HG02610 (cell line): ENCODE results near the gene PRTG.
"Not testable (repeated sequence)": the region's sequence is repeated elsewhere in the genome, so short reads cannot be mapped to it uniquely, and the experiment has no call there.

Source experiments
- ATAC-seq: cut with Tn5 transposase; IDR thresholded peaks from one replicate; pipeline ENCODE4 v1.9.1; 2021; ENCODE audit warnings: mild to moderate bottlenecking, moderate library complexity; ENCODE audit not compliant: unreplicated experiment

The PRTG gene

DNA sequence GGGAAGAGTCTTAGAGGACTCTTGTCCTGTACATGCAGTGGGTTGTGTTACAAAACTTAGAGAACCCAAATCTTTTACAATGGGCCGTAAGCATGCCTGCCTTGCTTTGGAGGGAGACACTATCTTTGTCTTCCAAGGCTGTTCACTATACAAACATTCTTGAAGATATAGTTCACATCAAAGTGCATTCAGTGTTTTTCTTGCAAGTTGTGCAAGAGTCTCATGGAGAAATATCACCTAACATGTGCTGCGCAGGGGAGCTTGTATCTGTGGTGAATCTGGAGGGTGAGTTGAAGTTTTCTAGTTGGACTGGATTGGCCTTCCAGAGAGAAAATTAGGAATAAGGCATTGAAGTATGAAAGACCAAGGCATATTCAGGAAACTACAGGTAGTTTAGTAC is 7.8 kb upstream of the PRTG start:
- no peak for ATAC-seq

DNA sequence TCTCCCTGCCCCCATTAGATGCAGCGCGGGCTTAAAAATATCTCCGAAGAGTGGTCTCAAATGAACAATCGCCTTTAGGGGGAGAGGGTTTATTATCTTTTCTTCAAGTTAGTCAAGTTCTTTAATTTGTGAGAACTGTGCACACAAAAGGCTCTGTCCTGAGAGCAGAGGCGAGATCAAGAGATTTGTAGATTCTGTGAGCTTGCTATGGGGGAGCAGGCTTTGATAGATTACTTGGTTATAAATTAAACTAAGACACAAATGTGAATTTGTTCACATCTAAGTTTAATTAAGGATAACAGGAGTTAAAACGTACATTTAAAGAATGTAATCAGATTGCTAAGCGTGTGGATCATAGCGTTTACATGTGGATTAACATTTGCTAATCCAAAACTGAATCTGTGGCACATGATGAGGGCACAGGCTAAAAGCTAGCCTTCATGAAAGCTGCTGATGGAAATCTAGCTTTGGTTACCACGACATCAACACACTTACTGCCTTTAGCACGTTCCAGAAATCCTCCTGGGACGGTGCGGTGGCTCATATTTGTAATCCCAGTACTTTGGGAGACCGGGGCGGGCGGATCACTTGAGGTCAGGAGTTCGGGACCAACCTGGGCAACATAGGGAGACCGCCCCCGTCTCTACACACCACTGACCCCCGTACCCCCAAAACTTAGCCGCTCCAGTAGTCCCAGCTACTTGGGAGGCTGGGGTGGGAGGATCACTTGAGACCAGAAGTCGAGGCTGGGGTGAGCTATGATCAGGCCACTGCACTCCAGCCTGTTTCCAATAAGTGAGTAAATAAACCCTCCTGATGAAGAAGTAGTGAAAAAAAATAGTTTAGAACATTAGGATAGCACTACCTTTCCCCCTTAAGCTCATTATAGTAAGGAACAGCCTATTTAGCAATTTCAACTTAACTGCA is 1.0 kb upstream of the PRTG start:
- no peak for ATAC-seq

DNA sequence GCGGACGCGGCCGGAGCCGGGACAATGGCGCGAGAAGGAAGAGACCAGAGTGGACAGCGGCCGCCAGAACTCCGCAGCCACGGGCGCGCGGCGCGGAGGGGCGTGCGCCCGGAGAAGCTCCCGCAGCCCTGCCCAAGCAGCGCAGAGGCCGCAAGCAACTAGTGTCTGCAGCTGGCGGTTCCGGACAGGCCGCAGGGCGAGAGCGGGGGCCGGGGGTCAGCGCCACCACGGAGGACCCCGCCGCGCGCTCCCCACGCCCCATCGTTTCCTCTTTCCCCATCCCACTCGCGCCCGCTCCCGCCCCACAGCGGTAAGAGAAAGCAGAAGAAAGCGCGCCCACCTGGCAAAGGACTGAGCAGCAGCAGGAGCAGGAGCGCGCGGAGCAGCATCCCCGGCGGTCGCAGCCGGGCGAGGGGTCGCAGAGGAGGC is 440 bp downstream of the PRTG start:
- ATAC-seq = no peak

DNA sequence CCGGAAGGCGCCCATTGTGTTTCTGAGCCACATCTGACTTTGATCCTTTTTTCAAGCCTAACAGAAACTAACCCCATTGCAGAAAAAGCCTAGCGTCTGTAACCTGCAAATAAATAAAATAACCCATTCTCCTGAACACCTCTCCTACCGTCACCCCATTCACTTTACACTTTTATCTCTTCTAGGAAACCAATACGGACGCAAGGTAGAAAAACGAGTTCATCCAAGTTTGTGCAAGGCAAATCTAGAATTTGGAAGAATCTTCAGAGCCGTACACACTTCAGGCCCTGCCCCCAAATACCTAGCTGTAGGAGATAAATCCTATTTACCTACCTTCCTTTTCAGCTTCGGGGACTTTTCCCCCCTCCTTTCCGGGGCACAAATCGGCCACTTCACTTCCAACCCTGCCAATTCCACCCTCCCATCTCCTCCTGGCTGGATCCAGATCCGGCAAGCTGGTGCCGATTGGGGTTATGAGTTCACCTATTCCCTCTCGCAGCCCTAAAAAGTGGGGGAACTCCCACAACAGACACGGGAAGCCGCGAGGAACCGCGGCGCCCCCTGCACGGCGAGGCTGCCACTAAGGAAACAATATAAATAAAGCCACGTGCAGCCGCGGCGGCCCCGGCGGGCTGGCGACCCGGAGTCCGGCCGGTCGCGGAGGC is 987 bp downstream of the PRTG start:
- ATAC-seq = no peak

DNA sequence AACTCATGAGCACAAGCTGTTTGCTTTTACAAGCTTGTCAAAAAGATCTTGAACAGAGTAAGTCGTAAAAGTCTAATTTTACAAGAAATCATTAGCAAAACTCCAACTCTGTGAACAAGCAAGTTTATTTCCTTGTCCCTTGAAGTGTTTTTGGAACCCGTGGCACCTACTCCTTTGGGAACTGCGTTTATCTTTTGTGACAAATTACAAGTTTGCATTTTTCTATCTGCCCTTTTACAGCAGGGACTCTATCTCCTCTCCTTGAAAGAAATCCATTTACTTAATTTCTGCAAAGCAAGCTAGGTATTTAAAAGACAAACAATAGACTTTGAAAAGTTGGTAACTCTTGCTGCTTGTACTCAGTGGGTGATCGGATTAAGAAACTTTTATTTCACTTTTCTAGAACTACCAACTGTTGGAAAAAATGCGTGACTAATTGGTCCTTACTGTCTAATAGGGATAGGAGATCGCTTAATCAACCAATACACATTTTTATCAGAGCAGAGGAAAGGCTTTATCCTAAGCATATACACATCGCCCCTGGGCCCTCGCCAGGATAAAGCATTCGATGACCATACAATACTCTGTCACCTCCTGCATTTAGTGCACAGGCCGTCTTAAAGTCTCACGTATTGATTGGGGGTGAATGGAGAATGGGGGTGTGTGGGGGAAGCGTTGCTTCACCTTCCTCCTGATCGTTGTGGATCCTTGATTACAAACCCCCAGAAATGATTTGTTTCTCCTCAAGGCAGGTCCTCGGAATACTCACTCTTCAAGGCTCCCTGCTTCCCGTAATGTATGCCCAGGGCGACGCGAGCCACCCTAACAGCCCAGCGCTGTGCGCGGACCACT is 1.7 kb downstream of the PRTG start:
- no peak for ATAC-seq

DNA sequence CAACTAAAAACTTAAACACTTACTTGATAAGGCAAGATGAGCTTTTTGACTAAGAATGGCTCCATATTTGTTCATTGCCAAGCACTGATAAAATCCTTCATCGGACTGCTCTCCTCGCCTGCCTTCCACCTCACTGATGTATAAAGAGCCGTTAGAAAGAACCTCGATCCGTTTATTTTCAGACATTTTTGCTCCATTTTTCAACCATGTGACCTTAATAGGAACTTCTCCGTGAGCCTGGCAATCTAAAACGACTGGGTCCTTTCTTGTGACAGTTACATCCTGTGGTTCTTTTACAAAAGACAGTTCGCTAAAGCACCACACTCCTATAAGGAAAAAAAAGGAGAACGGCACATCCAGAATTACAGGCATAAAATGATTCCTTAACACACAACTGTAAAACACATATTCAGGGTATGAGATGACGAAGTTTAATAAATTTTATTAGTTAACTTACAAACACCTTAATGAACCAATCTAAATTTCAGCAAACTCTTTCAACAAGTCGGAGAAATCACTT is 2.5 kb downstream of the PRTG start:
- no peak for ATAC-seq

DNA sequence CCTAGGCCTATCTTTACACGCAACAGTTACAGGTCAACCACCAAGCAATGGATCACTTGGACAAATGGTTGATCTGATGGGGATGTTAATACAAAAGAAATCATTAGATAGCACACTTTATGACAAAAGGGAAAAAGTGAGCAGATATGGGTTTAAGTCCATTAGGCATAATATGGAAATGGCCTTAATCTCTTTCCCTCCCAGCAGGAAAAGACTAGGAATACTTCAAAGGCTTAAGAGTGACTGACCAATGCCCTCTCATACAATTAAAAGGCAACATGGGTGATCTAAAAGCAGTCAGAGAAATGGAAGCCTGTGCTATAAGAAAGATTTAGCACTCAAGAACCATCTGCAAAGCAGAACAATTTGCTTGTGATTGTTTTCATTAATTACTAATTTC is 3.3 kb downstream of the PRTG start:
- no peak for ATAC-seq

DNA sequence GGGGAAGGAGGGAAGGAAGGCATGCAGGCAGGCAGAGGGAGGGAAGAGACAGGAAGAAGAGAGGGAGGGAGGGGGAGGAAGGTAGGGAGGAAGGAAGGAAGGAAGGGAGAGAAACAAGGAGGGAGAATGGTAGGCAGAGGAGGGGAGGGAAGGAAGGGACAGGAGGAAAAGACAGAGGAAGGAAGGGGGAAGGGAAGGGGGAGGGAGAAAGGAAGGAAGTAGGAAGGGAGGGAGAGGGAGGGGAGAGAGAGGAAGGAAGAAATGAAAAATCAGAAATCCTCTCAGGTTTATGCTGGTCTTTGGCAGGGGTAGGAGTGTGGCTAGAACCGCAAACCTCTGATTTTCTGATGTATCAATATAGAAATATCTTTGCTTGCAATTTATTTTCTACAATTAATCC is 4.2 kb downstream of the PRTG start:
- ATAC-seq = no peak

DNA sequence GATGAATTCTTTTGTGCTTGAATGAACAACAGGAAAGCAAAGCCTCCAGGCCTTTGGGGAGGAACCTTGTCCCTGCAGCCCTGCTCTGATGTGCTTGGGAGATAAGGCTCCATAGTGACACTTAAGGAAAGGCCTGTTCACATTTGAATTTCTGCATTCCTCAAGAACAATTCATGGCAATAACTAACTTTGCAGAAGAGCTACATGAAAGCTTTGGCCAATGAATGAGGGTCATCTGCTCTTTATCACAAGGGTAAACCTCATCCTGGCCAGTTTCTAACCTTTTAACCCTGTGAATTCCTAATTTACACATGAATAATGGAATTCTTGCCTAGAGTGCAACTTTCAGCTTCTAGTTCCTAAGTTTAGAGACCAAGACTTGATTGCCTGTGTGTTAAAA is 5.6 kb downstream of the PRTG start:
- ATAC-seq = no peak

DNA sequence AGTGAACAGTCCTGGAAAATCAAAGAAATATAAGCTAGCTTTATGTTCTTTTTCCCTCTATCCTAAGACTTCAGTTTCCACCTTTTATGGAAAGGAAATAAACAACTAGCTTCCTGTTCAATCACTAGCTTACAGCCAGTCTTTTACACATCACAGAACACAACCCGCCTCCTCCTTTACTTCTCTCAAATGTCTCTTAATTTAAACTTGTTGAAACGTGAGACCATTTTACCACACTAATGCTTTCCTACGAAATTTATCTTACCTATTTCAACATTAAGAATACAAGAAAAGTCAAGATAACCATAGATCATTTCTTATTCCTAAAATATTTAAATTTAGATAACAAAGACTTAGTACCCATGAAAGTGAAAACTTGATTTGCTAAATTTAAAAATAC is 6.2 kb downstream of the PRTG start:
- no peak for ATAC-seq

DNA sequence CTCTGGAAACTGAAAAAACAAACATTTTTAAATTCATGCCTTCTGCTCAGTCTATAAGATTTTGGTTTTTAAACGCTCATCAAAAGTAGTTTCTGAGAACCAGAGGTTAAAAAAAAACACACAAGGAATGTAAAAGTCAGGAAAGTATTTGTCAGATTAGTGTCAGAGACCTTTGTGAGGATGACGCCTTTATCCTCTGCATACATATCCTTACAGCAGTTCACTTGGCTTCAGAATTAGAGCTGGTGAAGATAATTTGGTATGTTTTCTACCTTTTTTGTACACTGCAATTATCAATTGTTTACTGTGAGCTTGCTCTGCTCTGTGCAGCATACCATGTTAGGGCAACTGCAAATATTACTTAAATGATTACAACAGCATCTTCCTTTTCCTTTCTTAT is 8.3 kb downstream of the PRTG start:
- ATAC-seq = no peak

DNA sequence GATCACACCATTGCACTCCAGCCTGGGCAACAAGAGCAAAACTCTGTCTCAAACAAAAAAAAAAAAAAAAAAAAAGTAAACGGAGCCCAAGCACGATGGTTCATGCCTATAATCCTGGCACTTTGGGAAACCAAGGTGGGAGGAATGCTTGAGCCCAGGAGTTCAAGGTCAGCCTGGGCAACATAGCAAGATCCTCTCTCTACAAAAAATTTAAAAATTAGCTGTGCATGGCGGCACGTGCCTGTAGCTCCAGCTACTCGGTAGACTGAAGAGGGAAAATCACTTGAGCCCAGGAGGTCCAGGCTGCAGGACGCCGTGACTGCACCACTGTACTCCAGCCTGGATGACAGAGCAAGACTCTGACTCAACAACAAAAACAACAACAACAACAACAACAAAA is 9.5 kb downstream of the PRTG start:
- ATAC-seq = not testable (repeated sequence)

DNA sequence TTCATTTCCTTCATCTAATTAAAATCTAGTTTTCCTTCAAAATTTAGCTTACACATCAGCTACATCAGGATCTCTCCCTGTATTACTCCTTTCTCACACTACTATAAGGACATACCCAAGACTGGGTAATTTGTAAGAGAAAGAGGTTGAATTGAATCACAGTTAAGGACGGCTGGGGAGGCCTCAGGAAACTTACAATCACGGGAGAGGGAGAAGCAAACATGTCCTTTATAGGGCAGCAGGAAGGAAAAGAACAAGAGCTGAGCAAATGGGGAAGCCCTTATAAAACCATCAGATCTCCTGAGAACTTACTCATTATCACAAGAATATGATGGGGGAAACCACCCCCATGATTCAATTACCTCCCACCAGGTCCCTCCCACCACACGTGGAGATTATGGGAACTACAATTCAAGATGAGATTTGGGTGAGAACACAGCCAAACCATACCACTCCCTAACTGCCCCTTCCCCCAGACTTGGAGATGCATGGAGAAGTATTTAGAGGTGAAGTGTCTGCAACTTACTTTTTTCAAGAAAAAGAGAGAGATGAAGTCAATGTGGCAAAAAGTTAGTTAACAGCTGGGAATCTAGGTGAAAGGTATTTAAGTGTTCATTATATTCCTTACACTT is 21.3 kb downstream of the PRTG start:
- no peak for ATAC-seq

DNA sequence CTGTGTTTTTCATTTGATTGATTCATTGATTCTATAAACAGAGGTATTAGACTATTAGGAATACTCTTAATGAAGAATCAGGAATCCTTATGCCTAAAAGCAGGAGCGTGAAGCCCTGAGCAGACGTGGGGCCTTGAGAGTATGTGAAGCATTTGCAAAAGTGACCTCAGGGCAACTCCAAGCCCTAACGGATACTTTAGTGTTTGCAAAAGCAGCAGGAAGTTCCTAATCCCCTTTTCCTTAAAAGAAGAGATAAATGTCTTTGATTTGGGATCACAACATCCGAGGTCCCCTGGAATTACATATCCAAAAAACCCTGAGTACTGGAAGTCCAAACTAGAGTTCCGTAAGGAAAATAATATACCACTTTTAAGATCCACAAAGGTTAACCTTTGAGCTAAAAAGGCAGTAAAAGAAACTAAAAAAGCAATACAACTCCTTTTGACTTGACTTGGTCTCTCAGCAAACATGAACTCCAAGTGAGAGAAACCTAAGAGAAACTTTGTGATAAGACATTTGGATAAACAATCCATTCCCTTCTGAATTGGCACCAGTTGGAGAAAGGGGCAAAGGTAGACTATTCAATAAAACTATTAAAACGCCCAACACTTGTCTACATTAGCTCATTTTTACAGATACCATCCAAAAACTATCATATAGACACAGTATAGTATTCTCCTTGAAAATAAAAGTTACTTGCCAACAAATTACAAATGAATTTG is 27.4 kb downstream of the PRTG start:
- ATAC-seq = no peak

DNA sequence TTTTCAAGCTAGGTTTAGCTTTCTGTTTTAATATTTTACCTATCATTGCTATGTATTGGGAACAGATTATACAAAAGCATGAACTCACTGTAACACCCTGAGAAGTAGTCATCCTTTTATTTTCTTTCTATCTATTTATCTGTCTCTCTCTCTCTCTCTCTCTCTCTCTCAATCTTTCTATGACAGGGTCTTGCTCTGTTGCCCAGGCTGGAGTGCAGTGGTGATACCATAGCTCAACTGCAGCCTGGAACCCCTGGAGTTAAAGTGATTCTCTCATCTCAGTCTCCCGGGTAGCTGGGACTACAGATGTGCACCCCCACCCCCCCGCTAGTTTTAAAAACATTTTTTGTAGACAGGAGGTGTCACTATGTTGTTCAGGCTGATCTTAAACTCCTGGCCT is 28.9 kb downstream of the PRTG start:
- ATAC-seq = no peak

DNA sequence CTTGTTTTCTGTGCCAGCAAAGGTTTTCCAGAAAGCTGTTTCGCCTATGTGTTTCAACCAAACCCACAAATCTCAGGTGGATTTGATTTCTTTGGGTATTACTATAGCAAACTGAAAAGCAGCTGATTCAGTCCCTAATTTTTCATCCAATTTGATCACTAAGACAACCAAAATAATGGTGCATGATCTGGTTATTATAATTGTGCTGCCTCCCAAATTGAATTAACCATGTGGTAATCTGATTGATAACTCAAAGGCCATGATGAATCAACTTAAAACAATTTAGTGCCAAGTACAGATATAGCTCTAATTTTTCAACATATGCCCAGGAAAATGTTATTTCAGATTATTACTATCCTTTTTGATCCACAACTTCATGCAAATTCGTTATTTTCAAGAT is 30.6 kb downstream of the PRTG start:
- ATAC-seq = no peak

DNA sequence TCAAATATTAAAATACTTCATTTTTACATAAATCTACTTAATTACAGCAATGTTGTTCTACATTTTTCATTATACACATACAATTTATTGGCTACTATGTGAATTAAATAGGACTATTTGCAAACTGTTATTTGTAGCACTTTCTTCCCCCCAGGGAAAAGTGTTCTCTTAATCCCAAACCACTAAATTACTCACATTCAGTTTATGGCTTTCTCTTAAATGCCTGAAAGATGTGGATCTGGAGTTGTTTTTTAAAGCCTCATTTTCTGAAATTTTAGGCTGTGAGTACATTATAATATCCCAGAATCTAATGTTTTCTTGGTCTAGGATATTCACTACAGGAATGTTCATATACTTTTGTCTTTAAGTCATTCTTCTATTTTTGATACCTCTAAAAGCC is 32.7 kb downstream of the PRTG start:
- no peak for ATAC-seq

DNA sequence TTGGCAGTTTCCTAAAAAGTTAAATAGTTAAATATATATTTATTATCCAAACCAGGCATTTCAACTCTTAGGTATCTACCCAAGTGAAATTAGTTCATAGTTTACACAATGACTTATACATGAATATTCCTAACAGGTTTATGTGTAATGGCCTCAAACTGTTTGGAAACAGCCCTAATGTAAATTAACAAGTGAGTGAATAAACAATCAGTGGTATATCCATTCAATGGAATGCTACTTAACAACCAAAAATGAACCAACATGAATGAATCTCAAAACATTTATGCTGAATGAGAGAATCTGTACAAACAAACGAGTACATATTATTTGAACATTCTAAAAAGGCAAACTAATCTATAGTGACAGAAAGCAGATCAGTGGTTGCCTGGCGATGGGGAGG is 33.5 kb downstream of the PRTG start:
- ATAC-seq = no peak

DNA sequence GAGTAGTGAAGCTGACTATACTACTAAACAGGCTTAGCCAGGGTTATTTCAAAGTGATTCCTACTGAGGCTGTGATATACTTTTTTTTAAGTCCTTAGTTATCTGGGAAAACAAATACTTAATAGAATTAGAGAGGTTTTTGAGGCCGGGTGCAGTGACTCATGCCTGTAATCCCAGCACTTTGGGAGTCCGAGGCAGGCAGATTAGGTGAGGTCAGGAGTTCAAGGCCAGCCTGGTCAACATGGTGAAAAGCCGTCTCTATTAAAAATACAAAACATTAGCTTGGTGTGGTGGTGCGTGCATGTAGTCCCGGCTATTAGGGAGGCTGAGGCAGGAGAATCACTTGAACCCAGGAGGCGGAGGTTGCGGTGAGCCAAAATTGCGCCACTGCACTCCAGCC is 34.2 kb downstream of the PRTG start:
- ATAC-seq = no peak

DNA sequence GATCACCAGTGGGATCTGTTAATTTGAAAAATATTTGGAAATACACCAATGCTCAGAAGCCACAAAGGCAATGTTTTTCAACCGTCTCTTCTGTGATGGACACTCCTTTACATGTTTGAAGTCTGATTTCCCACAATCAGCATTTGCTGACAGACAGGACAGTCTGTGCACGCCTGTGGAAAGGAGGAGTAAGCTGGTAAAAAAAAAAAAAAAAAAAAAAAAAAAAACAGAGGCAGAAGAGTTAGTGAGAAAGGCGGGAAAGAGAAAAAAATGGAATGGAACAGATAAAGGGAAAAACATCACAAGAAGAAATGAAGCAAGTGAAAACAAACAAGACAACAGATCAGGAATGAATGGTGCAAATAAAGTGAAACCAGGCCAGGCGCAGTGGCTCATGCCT is 35.0 kb downstream of the PRTG start:
- ATAC-seq = no peak
